Measurements from ENCODE around the gene VSIG10L. TPM values are rescaled to one million over a fixed set of nuclear protein-coding genes. Genes with fewer than 3 reads are reported as not detected.

Gene VSIG10L
- total RNA-seq, 1 experiment from 2014 or later: 4.6 TPM

GRCh38 chr19:51359294-51359693 is 17.4 kb upstream of the VSIG10L start:
- POLR2A ChIA-PET: interaction anchor here (0.8 to 1.7 kb wide), 2 partner anchors 9 to 20 kb away, joined by 4 to 5 read pairs; no protein-coding TSS in a partner anchor
- Histone ChIP-seq H3K4me2 (ENCODE audit: low read length) (peak overlapping the region; percentile 3; the same call in 1 of the 2 replicates), H3K36me3 (ENCODE audit: control insufficient read depth in 1 of 2, insufficient read depth in 2 of 2, low read length in 2 of 2) (no peaks in the 10 kb centered on the region), H3K27me3 (ENCODE audit: insufficient read depth, low read length) (no peaks in the 10 kb centered on the region), H3K9me3 (ENCODE audit: control insufficient read depth in 1 of 2, insufficient read depth in 1 of 2, low read depth in 1 of 2, low read length in 2 of 2) (no peaks in the 10 kb centered on the region), H3K79me2 (ENCODE audit: insufficient read depth, low read length) (peaks cover 42% of the 10 kb centered on the region), H3K9ac (ENCODE audit: low read length) (no peak overlapping the region), H3K9me2 (ENCODE audit: insufficient read depth) (no peaks in the 10 kb centered on the region), H3K4me1 (ENCODE audit: control insufficient read depth in 1 of 2, insufficient read depth in 2 of 2, low read length in 2 of 2) (peaks cover 42 to 46% of the 10 kb centered on the region in 2 experiments), H4K20me1 (ENCODE audit: insufficient read depth) (no peaks in the 10 kb centered on the region), H2AFZ (ENCODE audit: low read depth, low read length, poor library complexity, severe bottlenecking) (no peak overlapping the region), H3K4me3 (replicated peaks in 1 of 2; ENCODE audit: low read depth in 1 of 2, low read length in 2 of 2) (no peak overlapping the region), H3K27ac (ENCODE audit: low read depth, low read length) (peak overlapping the region; percentile 13; the same call in 1 of the 2 replicates)
- TF ChIP-seq SRF (IDR thresholded peaks at IDR 0.05; ENCODE audit: low read depth): no peak
- TF ChIP-seq MAX (IDR thresholded peaks at IDR 0.05): no peak
- TF ChIP-seq JUND (IDR thresholded peaks at IDR 0.05): no peak
- TF ChIP-seq TCF7L2 (IDR thresholded peaks at IDR 0.05; ENCODE audit: borderline replicate concordance, extremely low read depth, insufficient read depth, insufficient read length): no peak
- no peak for TF ChIP-seq YY1 (IDR thresholded peaks at IDR 0.05; ENCODE audit: extremely low read depth, insufficient replicate concordance, low read depth, low read length)
- no peak for TF ChIP-seq POLR2AphosphoS5 (IDR thresholded peaks at IDR 0.05; ENCODE audit: low read depth, low read length)
- no peak for TF ChIP-seq CTCF (IDR thresholded peaks at IDR 0.05 in 2 of 3, conservative IDR thresholded peaks at IDR 0.05 in 1 of 3; ENCODE audit: borderline replicate concordance in 1 of 3, insufficient read depth in 1 of 3, low read depth in 2 of 3, low read length in 2 of 3)
- no peak for TF ChIP-seq SIN3A (IDR thresholded peaks at IDR 0.05; ENCODE audit: low read depth)
- RAD21 ChIA-PET (ENCODE audit: low non-redundant PET in 1 of 2, low total read pairs in 2 of 2, uncharacterized antibody in 2 of 2, unreplicated experiment in 2 of 2): no interaction called here
- intact Hi-C loops (cut with micrococcal nuclease): no loop called here
- BruUV-seq (replicated peaks): no TSS peak
- DNase-seq (ENCODE audit: low read depth, low spot score): no peak
- ATAC-seq: no peak
- CTCF ChIA-PET: no interaction called here

All from HCT116 (cell line).